Suprapubic skin (tissue), 4 donors: Measurements from ENCODE around the gene ARHGEF1.

Source experiments
- CTCF ChIP-seq, 2 donors: fragments of 200-600 bp in 1 of 2; fragments of 450-650 bp in 1 of 2; sonication (generic) in 1 of 2; IDR thresholded peaks; one replicate each; pipeline ENCODE4 v1.5.1; 2016 to 2019; ENCODE audit warnings: antibody characterized with exemption in 2 of 2, mild to moderate bottlenecking in 1 of 2, moderate library complexity in 1 of 2
- EP300 ChIP-seq: sonication (generic); formaldehyde crosslinking; IDR thresholded peaks from one replicate; pipeline ENCODE4 v1.6.1; 2017; ENCODE audit warnings: antibody characterized with exemption
- POLR2A ChIP-seq, 2 donors: fragments of 450-650 bp; IDR thresholded peaks; one replicate each; pipeline ENCODE4 v1.6.1; 2017; ENCODE audit warnings: antibody characterized with exemption in 2 of 2, mild to moderate bottlenecking in 2 of 2, moderate library complexity in 2 of 2
- POLR2AphosphoS5 ChIP-seq, 3 donors: sonication (generic); formaldehyde crosslinking; IDR thresholded peaks; one replicate each; pipeline ENCODE4 v1.6.1; 2017; ENCODE audit warnings: antibody characterized with exemption in 3 of 3

- TF ChIP-seq POLR2AphosphoS5 (IDR thresholded peaks at IDR 0.05) (no peak), POLR2A (IDR thresholded peaks at IDR 0.05) (peak in 1 of 2 donors; percentile 26), CTCF (IDR thresholded peaks at IDR 0.05) (no peak), EP300 (no peak)
These were observed at the start of gene ARHGEF1 for GRCh38 chr19:41882568-41883462.
